PC-3 (cell line): ENCODE data around the gene C18orf32.
"Not testable (repeated sequence)": the region's sequence is repeated elsewhere in the genome, so short reads cannot be mapped to it uniquely, and the experiment has no call there.

Experiments
- EZH2 ChIP-seq: fragments of 300-600 bp; sonication (generic); IDR thresholded peaks from one replicate; pipeline ENCODE4 v1.6.1; 2017; ENCODE audit warnings: antibody characterized with exemption, mild to moderate bottlenecking, low read length; ENCODE audit not compliant: unreplicated experiment
- TF ChIP-seq, protein P1 (sequence below): fragments of 300-600 bp; sonication (generic); conservative IDR thresholded peaks from 2 replicates; pipeline ENCODE4 v1.5.1; 2017; ENCODE audit warnings: antibody characterized with exemption, low read depth, mild to moderate bottlenecking, low read length

DNA sequence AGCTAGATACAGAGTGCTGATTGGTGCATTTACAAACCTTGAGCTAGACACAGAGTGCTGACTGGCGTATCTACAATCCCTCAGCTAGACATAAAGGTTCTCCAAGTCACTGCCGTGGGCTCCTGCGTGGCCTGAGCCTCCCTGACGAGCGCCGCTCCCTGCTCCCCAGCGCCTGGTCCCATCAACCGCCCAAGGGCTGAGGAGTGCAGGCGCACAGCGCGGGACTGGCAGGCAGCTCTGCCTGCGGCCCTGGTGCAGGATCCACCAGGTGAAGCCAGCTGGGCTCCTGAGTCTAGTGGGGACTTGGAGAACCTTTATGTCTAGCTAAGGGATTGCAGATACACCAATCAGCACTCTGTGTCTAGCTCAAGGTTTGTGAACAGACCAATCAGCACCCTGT, 34.5 kb downstream of the C18orf32 start:
- TF ChIP-seq, protein P1, sequence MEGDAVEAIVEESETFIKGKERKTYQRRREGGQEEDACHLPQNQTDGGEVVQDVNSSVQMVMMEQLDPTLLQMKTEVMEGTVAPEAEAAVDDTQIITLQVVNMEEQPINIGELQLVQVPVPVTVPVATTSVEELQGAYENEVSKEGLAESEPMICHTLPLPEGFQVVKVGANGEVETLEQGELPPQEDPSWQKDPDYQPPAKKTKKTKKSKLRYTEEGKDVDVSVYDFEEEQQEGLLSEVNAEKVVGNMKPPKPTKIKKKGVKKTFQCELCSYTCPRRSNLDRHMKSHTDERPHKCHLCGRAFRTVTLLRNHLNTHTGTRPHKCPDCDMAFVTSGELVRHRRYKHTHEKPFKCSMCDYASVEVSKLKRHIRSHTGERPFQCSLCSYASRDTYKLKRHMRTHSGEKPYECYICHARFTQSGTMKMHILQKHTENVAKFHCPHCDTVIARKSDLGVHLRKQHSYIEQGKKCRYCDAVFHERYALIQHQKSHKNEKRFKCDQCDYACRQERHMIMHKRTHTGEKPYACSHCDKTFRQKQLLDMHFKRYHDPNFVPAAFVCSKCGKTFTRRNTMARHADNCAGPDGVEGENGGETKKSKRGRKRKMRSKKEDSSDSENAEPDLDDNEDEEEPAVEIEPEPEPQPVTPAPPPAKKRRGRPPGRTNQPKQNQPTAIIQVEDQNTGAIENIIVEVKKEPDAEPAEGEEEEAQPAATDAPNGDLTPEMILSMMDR, result not testable (repeated sequence)
- TF ChIP-seq EZH2, result not testable (repeated sequence)
